K562 (cell line): ENCODE results near the gene LEAP2. TPM values are rescaled to one million over a fixed set of nuclear protein-coding genes. Genes with fewer than 3 reads are reported as not detected.
A peak's percentile ranks its signal among the peaks of the same experiment; 100 is the strongest.

Experiments
- ATF4 ChIP-seq: fragments of 450-650 bp; formaldehyde crosslinking; IDR thresholded peaks from 2 replicates; pipeline ENCODE4 v1.4.0; 2022; ENCODE audit warnings: mild to moderate bottlenecking, moderate library complexity
- HMBOX1 ChIP-seq: sonication (generic); IDR thresholded peaks from 2 replicates; pipeline ENCODE4 v1.6.1; 2016
- HNRNPUL1 ChIP-seq: fragments of 200-400 bp; formaldehyde crosslinking; IDR thresholded peaks from 2 replicates; pipeline ENCODE4 v1.6.1; 2017; ENCODE audit warnings: low read length
- PHF8 ChIP-seq: fragments of 200-600 bp; sonication (generic); IDR thresholded peaks from 2 replicates; pipeline ENCODE4 v1.6.1; 2012; ENCODE audit warnings: mixed run types, mild to moderate bottlenecking, inconsistent platforms, low read length, moderate library complexity, borderline replicate concordance
- PRDM10 ChIP-seq: fragments of 450-650 bp; IDR thresholded peaks from 2 replicates; pipeline ENCODE4 v1.6.1; 2018; ENCODE audit not compliant: partially characterized antibody
- REST ChIP-seq, 2 experiments: fragments of 450-650 bp; formaldehyde crosslinking in 1 of 2; IDR thresholded peaks; 2 replicates each; pipeline versions ENCODE4 v1.4.0 to v1.6.1; 2014 to 2020; ENCODE audit warnings: mild to moderate bottlenecking in 2 of 2, borderline replicate concordance in 1 of 2, low read depth in 1 of 2
- SPI1 ChIP-seq: IDR thresholded peaks from 2 replicates; pipeline ENCODE4 v1.6.1; 2011; ENCODE audit warnings: low read depth, low read length, control low read depth, borderline replicate concordance
- ZNF511 ChIP-seq: sonication (generic); formaldehyde crosslinking; IDR thresholded peaks from 2 replicates; pipeline ENCODE4 v1.8.0; 2022; ENCODE audit warnings: mild to moderate bottlenecking, missing genetic modification reagents
- polyA plus RNA-seq, 8 experiments: library from polyadenylated mRNA; depleted of rRNA in 4 of 8; stranded (reverse) in 5 of 8; unstranded in 3 of 8; fragments of >200 nt; fragmentation: Nextera tagmentation in 2 of 8; fragmentation: Illumina TruSeq in 1 of 8; extraction: Ambion mirVana in 2 of 8; extraction: Trizol in 1 of 8; gene quantifications; 2 replicates each; pipeline versions ENCODE4 v1.2.1 to v1.2.3, GENCODE V29; 2011 to 2014; ENCODE audit warnings: inconsistent platforms in 1 of 8, missing spikeins in 1 of 8
- total RNA-seq, 7 experiments: library from RNA; depleted of rRNA in 6 of 7; stranded (reverse); fragments of >200 nt in 6 of 7; fragmentation: Illumina TruSeq in 2 of 7; extraction: Trizol in 2 of 7; gene quantifications; 2 replicates each; pipeline versions ENCODE4 v1.2.1 to v1.2.3, GENCODE V29; 2011 to 2021; ENCODE audit warnings: low replicate concordance in 1 of 7

Gene LEAP2
- total and polyA plus RNA-seq, 9 of the 15 experiments (the other 6 are each of a cell fraction or from before 2014, with no cell fraction given): 1.1 to 5.6 (median 2.5) TPM

- TF ChIP-seq REST (IDR thresholded peaks at IDR 0.05; ENCODE audit: borderline replicate concordance) (0 out of 2 replicates have a peak, but pooled peaks have one; percentile 7), REST (CRISPR knock-in tag; IDR thresholded peaks at IDR 0.05; ENCODE audit: low read depth) (no peak), ZNF511 (CRISPR knock-in tag) (0 out of 2 replicates have a peak, but pooled peaks have one; percentile 23), PHF8 (no peak), ATF4 (CRISPR knock-in tag) (no peak), HNRNPUL1 (0 out of 2 replicates have a peak, but pooled peaks have one; percentile 24), HMBOX1 (peak; percentile 67; the same call in 1 of the 2 replicates), PRDM10 (peak; percentile 78), SPI1 (peak; percentile 59; the same call in 1 of the 2 replicates)
These were observed 1.8 kb upstream of the LEAP2 start (continued) for GRCh38 chr5:132871459-132872284.
